DOHH2 (cell line): ENCODE results near the gene SMARCB1.

Source experiments
- H3F3A ChIP-seq: fragments of 200-600 bp; sonication (generic), shearing (Covaris generic); 2 replicates; pipeline ENCODE4 v1.6.0; 2016; ENCODE audit warnings: antibody characterized with exemption, mild to moderate bottlenecking; ENCODE audit not compliant: control insufficient read depth, insufficient read depth
- H3K27ac ChIP-seq: fragments of 200-600 bp; sonication (generic); 2 replicates; pipeline ENCODE4 v1.5.1; 2014; ENCODE audit warnings: low read depth, mild to moderate bottlenecking, low read length, moderate library complexity
- H3K27me3 ChIP-seq: fragments of 200-600 bp; sonication (generic); 2 replicates; pipeline ENCODE4 v1.6.1; 2014; ENCODE audit warnings: mild to moderate bottlenecking, low read length, mixed read lengths; ENCODE audit not compliant: control insufficient read depth
- H3K36me3 ChIP-seq: fragments of 200-600 bp; sonication (generic); 2 replicates; pipeline ENCODE4 v1.6.1; 2014; ENCODE audit warnings: mild to moderate bottlenecking, low read length, moderate library complexity, mixed read lengths; ENCODE audit not compliant: control insufficient read depth
- H3K4me1 ChIP-seq: fragments of 200-600 bp; sonication (generic); 2 replicates; pipeline ENCODE4 v1.6.1; 2014; ENCODE audit warnings: mild to moderate bottlenecking, low read length, mixed read lengths; ENCODE audit not compliant: control insufficient read depth
- H3K4me2 ChIP-seq: fragments of 200-600 bp; sonication (generic); 2 replicates; pipeline ENCODE4 v1.6.0; 2014; ENCODE audit warnings: mild to moderate bottlenecking, low read length, moderate library complexity
- H3K4me3 ChIP-seq: fragments of 200-600 bp; sonication (generic); 2 replicates; pipeline ENCODE4 v1.5.1; 2014; ENCODE audit warnings: mild to moderate bottlenecking, low read length, mixed read lengths
- H3K79me2 ChIP-seq: fragments of 200-600 bp; sonication (generic); 2 replicates; pipeline ENCODE4 v1.6.1; 2014; ENCODE audit warnings: mild to moderate bottlenecking, low read length, mixed read lengths; ENCODE audit not compliant: control insufficient read depth
- H3K9me2 ChIP-seq: fragments of 200-600 bp; sonication (generic); replicated peaks from 2 replicates; pipeline ENCODE4 v1.6.1; 2014; ENCODE audit warnings: mild to moderate bottlenecking, low read length, mixed read lengths; ENCODE audit not compliant: control insufficient read depth
- H3K9me3 ChIP-seq: fragments of 200-600 bp; sonication (generic); 2 replicates; pipeline ENCODE4 v1.6.1; 2014; ENCODE audit warnings: antibody characterized with exemption, low read length, mixed read lengths; ENCODE audit not compliant: control insufficient read depth, insufficient read depth
- H4K20me1 ChIP-seq: fragments of 200-600 bp; sonication (generic); 2 replicates; pipeline ENCODE4 v1.6.0; 2014; ENCODE audit warnings: low read depth, mild to moderate bottlenecking, antibody characterized with exemption, low read length, moderate library complexity; ENCODE audit not compliant: control insufficient read depth, insufficient read depth
- EZH2phosphoT487 ChIP-seq: fragments of 200-600 bp; sonication (generic); IDR thresholded peaks from 2 replicates; pipeline ENCODE4 v1.6.1; 2017; ENCODE audit warnings: borderline replicate concordance, mild to moderate bottlenecking, antibody characterized with exemption, low read length, moderate library complexity, mixed read lengths
- TF ChIP-seq, protein P1 (sequence below): fragments of 200-600 bp; sonication (generic); IDR thresholded peaks from one replicate; pipeline ENCODE4 v1.5.1; 2014; ENCODE audit warnings: antibody characterized with exemption, mild to moderate bottlenecking, low read depth, low read length; ENCODE audit not compliant: poor library complexity, severe bottlenecking

The SMARCB1 gene

DNA sequence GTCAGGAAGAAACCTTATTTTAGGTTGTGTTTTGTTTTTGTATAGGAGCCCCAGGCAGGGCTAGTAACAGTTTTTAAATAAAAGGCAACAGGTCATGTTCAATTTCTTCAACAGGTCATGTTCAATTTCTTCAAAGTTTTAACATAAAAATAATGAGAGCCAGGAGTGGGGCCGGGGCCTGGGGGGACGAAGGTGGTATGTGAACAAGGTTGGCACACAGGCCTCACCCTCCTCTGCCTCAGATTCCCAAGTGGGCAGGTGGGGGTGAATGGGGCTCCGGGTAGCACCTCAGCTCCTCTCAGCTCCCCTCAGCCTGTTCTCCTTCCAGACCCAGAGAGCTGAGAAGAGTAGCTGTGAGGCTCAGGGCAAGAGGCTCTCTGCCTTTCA lies 47.6 kb downstream of the SMARCB1 start:
- TF ChIP-seq, protein P1, sequence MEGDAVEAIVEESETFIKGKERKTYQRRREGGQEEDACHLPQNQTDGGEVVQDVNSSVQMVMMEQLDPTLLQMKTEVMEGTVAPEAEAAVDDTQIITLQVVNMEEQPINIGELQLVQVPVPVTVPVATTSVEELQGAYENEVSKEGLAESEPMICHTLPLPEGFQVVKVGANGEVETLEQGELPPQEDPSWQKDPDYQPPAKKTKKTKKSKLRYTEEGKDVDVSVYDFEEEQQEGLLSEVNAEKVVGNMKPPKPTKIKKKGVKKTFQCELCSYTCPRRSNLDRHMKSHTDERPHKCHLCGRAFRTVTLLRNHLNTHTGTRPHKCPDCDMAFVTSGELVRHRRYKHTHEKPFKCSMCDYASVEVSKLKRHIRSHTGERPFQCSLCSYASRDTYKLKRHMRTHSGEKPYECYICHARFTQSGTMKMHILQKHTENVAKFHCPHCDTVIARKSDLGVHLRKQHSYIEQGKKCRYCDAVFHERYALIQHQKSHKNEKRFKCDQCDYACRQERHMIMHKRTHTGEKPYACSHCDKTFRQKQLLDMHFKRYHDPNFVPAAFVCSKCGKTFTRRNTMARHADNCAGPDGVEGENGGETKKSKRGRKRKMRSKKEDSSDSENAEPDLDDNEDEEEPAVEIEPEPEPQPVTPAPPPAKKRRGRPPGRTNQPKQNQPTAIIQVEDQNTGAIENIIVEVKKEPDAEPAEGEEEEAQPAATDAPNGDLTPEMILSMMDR, result no peak
- no peak for TF ChIP-seq EZH2phosphoT487
- peaks cover 77% of the 10 kb centered on the region for H3K4me1 ChIP-seq
- H3K36me3 ChIP-seq, result peaks cover 86% of the 10 kb centered on the region
- no peak overlapping the region for H3K27ac ChIP-seq
- H3K79me2 ChIP-seq, result peaks cover 75% of the 10 kb centered on the region
- no peaks in the 10 kb centered on the region for H3K9me2 ChIP-seq
- H3K9me3 ChIP-seq, result no peaks in the 10 kb centered on the region
- H3K4me3 ChIP-seq, result no peak overlapping the region
- H3K4me2 ChIP-seq, result no peak overlapping the region
- H4K20me1 ChIP-seq, result no peaks in the 10 kb centered on the region; the same call in 1 of the 2 replicates
- H3F3A ChIP-seq, result peaks cover 13% of the 10 kb centered on the region
- H3K27me3 ChIP-seq, result no peaks in the 10 kb centered on the region

DNA sequence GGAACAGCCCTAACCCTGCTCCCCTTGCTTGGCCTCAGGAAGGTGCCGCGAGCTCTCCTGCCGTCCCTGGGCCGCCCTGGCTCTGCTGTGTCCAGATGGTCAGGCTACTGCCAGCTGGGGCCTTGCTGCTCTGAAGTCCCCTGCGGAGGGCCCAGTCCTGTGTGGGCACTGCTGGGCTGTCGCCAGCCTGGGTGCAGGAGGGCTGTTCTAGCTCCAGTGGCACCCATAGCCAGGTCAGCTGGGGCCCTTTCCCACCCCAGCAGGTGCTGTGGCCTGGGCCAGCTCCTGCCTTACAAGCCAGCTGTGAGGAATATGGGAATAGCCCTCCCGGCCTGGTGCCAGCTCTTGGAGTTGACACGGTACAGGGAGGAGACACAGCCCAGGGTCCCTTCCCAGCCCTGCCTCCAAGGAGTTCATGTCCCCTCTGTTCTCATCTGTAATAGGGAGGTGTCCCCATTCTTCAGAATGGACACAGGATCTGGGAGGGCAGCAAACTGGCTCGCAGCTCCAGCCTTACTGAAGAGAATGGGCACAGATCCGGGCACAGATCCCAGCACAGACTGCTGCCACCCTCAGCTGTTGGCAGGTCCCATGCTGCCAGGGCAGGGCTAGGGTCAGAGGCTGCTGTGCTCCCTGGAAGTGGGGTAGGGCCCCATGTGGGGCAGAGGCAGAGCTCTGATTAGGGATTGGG lies 48.2 kb downstream of the SMARCB1 start:
- H3K9me2 ChIP-seq, result no peaks in the 10 kb centered on the region
- TF ChIP-seq, protein P1, result no peak
- TF ChIP-seq EZH2phosphoT487, result no peak
- H4K20me1 ChIP-seq, result no peaks in the 10 kb centered on the region; the same call in 1 of the 2 replicates
- peaks cover 77% of the 10 kb centered on the region for H3K4me1 ChIP-seq
- peaks cover 70% of the 10 kb centered on the region for H3K79me2 ChIP-seq
- no peaks in the 10 kb centered on the region for H3K9me3 ChIP-seq
- H3K27me3 ChIP-seq, result no peaks in the 10 kb centered on the region
- H3K4me3 ChIP-seq, result no peak overlapping the region
- peaks cover 8% of the 10 kb centered on the region for H3F3A ChIP-seq
- peak overlapping the region; percentile 76 for H3K4me2 ChIP-seq
- peak overlapping the region; percentile 91 for H3K27ac ChIP-seq
- peaks cover 81% of the 10 kb centered on the region for H3K36me3 ChIP-seq

DNA sequence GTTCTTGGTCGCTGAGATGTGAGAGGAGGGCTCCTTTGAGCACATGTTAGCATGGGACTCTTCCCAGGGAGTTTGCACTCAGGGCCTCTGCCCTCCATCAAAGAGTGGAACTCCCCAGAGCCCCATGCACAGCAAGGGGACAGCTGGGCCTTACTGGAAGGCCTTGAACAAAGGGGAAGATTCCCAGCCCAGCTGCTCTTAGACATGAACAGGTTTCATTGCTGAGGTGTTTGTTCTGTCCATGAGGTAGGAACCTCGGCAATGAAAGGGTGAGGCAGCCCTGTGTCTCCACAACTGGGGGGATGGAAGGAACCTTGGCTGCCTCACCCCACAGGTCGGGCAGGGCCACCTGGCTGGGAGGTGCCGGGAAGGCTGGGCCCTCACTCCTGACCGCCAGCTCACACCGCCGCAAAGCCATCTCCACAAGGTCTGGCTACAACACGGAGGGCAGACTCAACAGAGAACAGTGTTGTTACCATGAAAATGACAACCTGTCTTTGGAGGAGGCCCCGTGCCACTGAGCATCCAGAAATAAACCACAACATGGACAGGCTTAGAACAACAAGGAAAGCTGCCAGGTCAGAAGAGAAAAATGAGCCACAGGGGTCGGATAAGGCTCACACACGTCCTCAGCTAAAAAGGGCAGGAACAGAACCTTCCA lies 48.8 kb downstream of the SMARCB1 start:
- peaks cover 75% of the 10 kb centered on the region for H3K36me3 ChIP-seq
- H3K27ac ChIP-seq, result peak overlapping the region; percentile 91
- H3K79me2 ChIP-seq, result peaks cover 63% of the 10 kb centered on the region
- H4K20me1 ChIP-seq, result no peaks in the 10 kb centered on the region; the same call in 1 of the 2 replicates
- peaks cover 5% of the 10 kb centered on the region for H3F3A ChIP-seq
- no peaks in the 10 kb centered on the region for H3K9me3 ChIP-seq
- peaks cover 74% of the 10 kb centered on the region for H3K4me1 ChIP-seq
- TF ChIP-seq EZH2phosphoT487, result no peak
- TF ChIP-seq, protein P1, result no peak
- H3K4me3 ChIP-seq, result peak overlapping the region; percentile 79
- H3K4me2 ChIP-seq, result peak overlapping the region; percentile 76
- no peaks in the 10 kb centered on the region for H3K27me3 ChIP-seq
- H3K9me2 ChIP-seq, result no peaks in the 10 kb centered on the region
